ENCODE data around the gene KLK12. TPM values are rescaled to one million over a fixed set of nuclear protein-coding genes. Genes with fewer than 3 reads are reported as not detected.

Gene KLK12
- total RNA-seq, 1 donor from 2014 or later: not detected

DNA sequence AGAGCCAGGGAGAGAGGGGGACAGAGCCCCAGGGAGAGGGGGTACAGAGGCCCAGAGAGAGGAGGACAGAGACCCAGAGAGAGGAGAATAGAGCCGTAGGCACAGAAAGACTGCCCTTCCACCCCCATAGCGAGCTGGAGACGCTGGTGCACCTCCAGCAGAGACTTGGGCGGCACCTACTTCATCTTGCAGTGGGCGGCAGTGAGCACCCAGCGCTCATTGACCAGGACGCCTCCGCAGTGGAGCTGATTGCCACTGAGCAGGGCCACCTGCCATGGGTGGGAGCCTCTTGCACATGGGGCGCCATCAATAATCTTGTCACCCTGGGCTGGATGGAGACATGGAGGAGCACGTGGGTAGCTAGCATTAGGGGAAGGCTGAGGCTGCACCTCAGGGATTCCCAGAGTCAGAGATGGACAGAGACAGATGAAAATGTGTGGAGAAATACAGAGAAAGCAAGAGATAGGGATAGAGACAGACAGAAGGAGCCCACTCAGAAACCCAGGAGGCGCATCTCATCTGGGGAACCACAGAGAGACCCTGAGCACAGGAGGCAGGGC, 53.1 kb downstream of the KLK12 start:
- no peak for DNase-seq (ENCODE audit: low spot score)

GRCh38 chr19:50980208-50980607, 54.6 kb downstream of the KLK12 start:
- DNase-seq (ENCODE audit: low spot score): no peak

- no peak for DNase-seq (ENCODE audit: low spot score)
Observed at GRCh38 chr19:50979758-50980157, 55.0 kb downstream of the KLK12 start.

Other genes starting within 250 kb of the KLK12 start
- gene ACP4, start 244.6 kb downstream of the KLK12 start, total RNA-seq: not detected
- gene KLK1, start 211.2 kb downstream of the KLK12 start, total RNA-seq: 0.60 TPM
- not detected for gene KLK15, start 201.4 kb downstream of the KLK12 start, total RNA-seq
- not detected for gene KLK3, start 180.1 kb downstream of the KLK12 start, total RNA-seq
- gene KLK2, start 161.6 kb downstream of the KLK12 start, total RNA-seq: not detected
- gene KLK4, start 123.6 kb downstream of the KLK12 start, total RNA-seq: not detected
- not detected for gene KLK5, start 82.0 kb downstream of the KLK12 start, total RNA-seq
- not detected for gene KLK6, start 65.4 kb downstream of the KLK12 start, total RNA-seq
- gene KLK7, start 51.1 kb downstream of the KLK12 start, total RNA-seq: not detected
- gene KLK8, start 33.4 kb downstream of the KLK12 start, total RNA-seq: not detected
- 0.29 TPM for gene KLK10, start 15.3 kb downstream of the KLK12 start, total RNA-seq
- 1.0 TPM for gene KLK11, start 8.4 kb downstream of the KLK12 start, total RNA-seq
- gene KLK13, start 30.1 kb upstream of the KLK12 start, total RNA-seq: not detected
- gene KLK14, start 47.9 kb upstream of the KLK12 start, total RNA-seq: not detected
- 5.3 TPM for gene CTU1, start 73.4 kb upstream of the KLK12 start, total RNA-seq
- 3.2 TPM for gene SIGLEC9, start 89.9 kb upstream of the KLK12 start, total RNA-seq
- 2.4 TPM for gene SIGLEC7, start 107.3 kb upstream of the KLK12 start, total RNA-seq
- 4.0 TPM for gene CD33, start 190.1 kb upstream of the KLK12 start, total RNA-seq
- gene SIGLECL1, start 216.1 kb upstream of the KLK12 start, total RNA-seq: not detected

Data from ureter (tissue), 1 donor.